A375 (cell line): ENCODE data around the gene SLC25A1. TPM values are rescaled to one million over a fixed set of nuclear protein-coding genes. Genes with fewer than 3 reads are reported as not detected.

Experiments used
- total RNA-seq: library from RNA; depleted of rRNA; stranded (reverse); fragments of >200 nt; shearing (Covaris generic); gene quantifications from 2 replicates; pipeline ENCODE4 v1.2.3, GENCODE V29; 2014; rRNA removed

SLC25A1 gene
- 76.6 and 94.2 TPM in 2 replicates for total RNA-seq

GRCh38 chr22:19178657-19179496 lies at the start of gene SLC25A1:
Gene SLC25A1 (minus strand): TSS chr22:19178736. CDS start chr22:19178673, 63 bp downstream.

GRCh38 chr22:19149991-19150390 lies 28.5 kb downstream of the SLC25A1 start, which contains the start of gene GSC2:
Gene GSC2 (minus strand): TSS chr22:19150292. CDS start chr22:19150283, 9 bp downstream.

GRCh38 chr22:19130959-19131684 lies 47.4 kb downstream of the SLC25A1 start, which contains the start of gene TSSK2:
Gene TSSK2 (plus strand): TSS chr22:19131308. CDS start chr22:19131400, 92 bp downstream.

Other genes with a start within 250 kb of the SLC25A1 start
- gene PRODH, start 242.4 kb downstream of the SLC25A1 start, total RNA-seq = 0.58 and 0.75 TPM in 2 replicates
- 16.6 and 18.9 TPM in 2 replicates for gene DGCR2, start 56.3 kb downstream of the SLC25A1 start, total RNA-seq
- gene TSSK2, start 47.4 kb downstream of the SLC25A1 start, total RNA-seq = not detected in 2 replicates
- gene ESS2, start 34.1 kb downstream of the SLC25A1 start, total RNA-seq = 10.2 and 10.3 TPM in 2 replicates
- not detected in 2 replicates for gene GSC2, start 28.4 kb downstream of the SLC25A1 start, total RNA-seq
- 7.0 and 8.5 TPM in 2 replicates for gene CLTCL1, start 113.0 kb upstream of the SLC25A1 start, total RNA-seq